Skin of body (tissue), 2 donors: ENCODE data around the gene NFATC4. TPM values are rescaled to one million over a fixed set of nuclear protein-coding genes. Genes with fewer than 3 reads are reported as not detected.
A peak's percentile ranks its signal among the peaks of the same experiment; 100 is the strongest.

Experiments
- DNase-seq: peaks from one replicate; lab custom pipeline; 2025; lab: John Stamatoyannopoulos, UW
- total RNA-seq: library from RNA; depleted of rRNA; stranded (reverse); fragments of >200 nt; gene quantifications from one replicate; pipeline ENCODE4 v1.2.3, GENCODE V29; 2014

NFATC4 gene
- total RNA-seq, 1 donor from 2014 or later = 33.7 TPM

GRCh38 chr14:24407608-24408325 is 39.8 kb downstream of the NFATC4 start:
- DNase-seq = no peak

GRCh38 chr14:24408764-24409163 is 40.8 kb downstream of the NFATC4 start:
- DNase-seq = no peak

GRCh38 chr14:24409192-24409591 is 41.2 kb downstream of the NFATC4 start:
- no peak for DNase-seq

- DNase-seq = no peak
Measured at GRCh38 chr14:24409956-24410355, 42.0 kb downstream of the NFATC4 start.

- DNase-seq = peak; percentile 59
Measured at GRCh38 chr14:24411443-24412389, 43.7 kb downstream of the NFATC4 start.

- no peak for DNase-seq
Measured at GRCh38 chr14:24414077-24414476, 46.1 kb downstream of the NFATC4 start.

- DNase-seq = no peak
Measured at GRCh38 chr14:24414732-24415420, 46.9 kb downstream of the NFATC4 start.

- DNase-seq = no peak
Measured at GRCh38 chr14:24415421-24416253, 47.7 kb downstream of the NFATC4 start.

- no peak for DNase-seq
Measured at GRCh38 chr14:24416254-24416931, 48.4 kb downstream of the NFATC4 start.

GRCh38 chr14:24416932-24417619 is 49.1 kb downstream of the NFATC4 start:
- no peak for DNase-seq

- no peak for DNase-seq
Measured at GRCh38 chr14:24417832-24418491, 50.0 kb downstream of the NFATC4 start.

- no peak for DNase-seq
Measured at GRCh38 chr14:24418492-24418873, 50.5 kb downstream of the NFATC4 start.

GRCh38 chr14:24422261-24422660 is 54.3 kb downstream of the NFATC4 start:
- DNase-seq = no peak

- DNase-seq = no peak
Measured at GRCh38 chr14:24422694-24423601, 55.0 kb downstream of the NFATC4 start.

- peak; percentile 80 for DNase-seq
Measured at GRCh38 chr14:24425704-24426103, 57.7 kb downstream of the NFATC4 start.

GRCh38 chr14:24426150-24426911 is 58.3 kb downstream of the NFATC4 start:
- no peak for DNase-seq

GRCh38 chr14:24426912-24427536 is 59.0 kb downstream of the NFATC4 start:
- no peak for DNase-seq
